HepG2 (cell line): Measurements from ENCODE around the gene TMEM131L. TPM values are rescaled to one million over a fixed set of nuclear protein-coding genes. Genes with fewer than 3 reads are reported as not detected.

Experiments
- AGO1 ChIP-seq: fragments of 200-400 bp; formaldehyde crosslinking; IDR thresholded peaks from 2 replicates; pipeline ENCODE4 v1.6.1; 2017; ENCODE audit warnings: mild to moderate bottlenecking, low read depth, low read length, moderate library complexity; ENCODE audit not compliant: poor library complexity, severe bottlenecking
- DMTF1 ChIP-seq: sonication (generic); formaldehyde crosslinking; IDR thresholded peaks from 2 replicates; pipeline ENCODE4 v1.4.0; 2020; ENCODE audit warnings: mild to moderate bottlenecking, missing genetic modification reagents
- NFKB2 ChIP-seq: sonication (generic); formaldehyde crosslinking; IDR thresholded peaks from 2 replicates; pipeline ENCODE4 v1.4.0; 2020; ENCODE audit warnings: missing genetic modification reagents, borderline replicate concordance
- TFDP2 ChIP-seq: sonication (generic); formaldehyde crosslinking; IDR thresholded peaks from 2 replicates; pipeline ENCODE4 v1.4.0; 2020; ENCODE audit warnings: missing genetic modification reagents
- ZNF234 ChIP-seq: sonication (generic); formaldehyde crosslinking; conservative IDR thresholded peaks from 2 replicates; pipeline ENCODE4 v1.5.1; 2020; ENCODE audit warnings: mild to moderate bottlenecking, missing genetic modification reagents
- ZNF609 ChIP-seq: sonication (generic); formaldehyde crosslinking; IDR thresholded peaks from 2 replicates; pipeline ENCODE4 v1.4.0; 2020; ENCODE audit warnings: mild to moderate bottlenecking, missing genetic modification reagents, borderline replicate concordance
- polyA plus RNA-seq, 8 experiments: library from polyadenylated mRNA; depleted of rRNA in 3 of 8; stranded (reverse) in 7 of 8; unstranded in 1 of 8; fragments of >200 nt; fragmentation: Illumina TruSeq in 4 of 8; extraction: Trizol in 4 of 8; gene quantifications; 2 replicates each; pipeline versions ENCODE4 v1.2.1 to v1.2.3, GENCODE V29; 2011 to 2016; ENCODE audit warnings: low read depth in 4 of 8, missing spikeins in 1 of 8, mixed read lengths in 1 of 8; ENCODE audit not compliant: insufficient read depth in 1 of 8
- total RNA-seq, 5 experiments: library from RNA; depleted of rRNA; stranded (reverse); fragments of >200 nt; fragmentation: Illumina TruSeq; extraction: Trizol; gene quantifications; 2 replicates each; pipeline ENCODE4 v1.2.3, GENCODE V29; 2016; ENCODE audit warnings: low read depth in 1 of 5

TMEM131L gene
- total and polyA plus RNA-seq, 2 of the 13 experiments (the other 11 are each of a cell fraction or from before 2014, with no cell fraction given) = 2.2 to 4.5 TPM

GRCh38 chr4:153669838-153670237, 203.7 kb downstream of the TMEM131L start (continued):
- TF ChIP-seq ZNF234 (CRISPR knock-in tag) (no peak), DMTF1 (no peak), NFKB2 (no peak), TFDP2 (CRISPR knock-in tag) (no peak), ZNF609 (CRISPR knock-in tag) (no peak), AGO1 (no peak)
